MM.1S (cell line): ENCODE measurements around the gene NUDT14.

ENCODE experiments used
- DNase-seq: peaks from one replicate; pipeline ENCODE4 v3.0.0-alpha.2; 2015
- H2AFZ ChIP-seq: fragments of 300-600 bp; sonication (generic); 2 replicates; pipeline ENCODE4 v1.6.0; 2016; ENCODE audit warnings: antibody characterized with exemption, low read length
- H3F3A ChIP-seq: fragments of 300-600 bp; sonication (generic); 2 replicates; pipeline ENCODE4 v1.6.1; 2016; ENCODE audit warnings: mild to moderate bottlenecking, antibody characterized with exemption, low read length, moderate library complexity, mixed read lengths; ENCODE audit not compliant: insufficient read depth
- H3K27ac ChIP-seq: fragments of 300-600 bp; sonication (generic); 2 replicates; pipeline ENCODE4 v1.5.1; 2016; ENCODE audit warnings: mild to moderate bottlenecking, low read length
- H3K27me3 ChIP-seq: fragments of 300-600 bp; sonication (generic); replicated peaks from 2 replicates; pipeline ENCODE4 v1.6.0; 2016; ENCODE audit warnings: low read length; ENCODE audit not compliant: insufficient read depth
- H3K36me3 ChIP-seq: fragments of 300-600 bp; sonication (generic); replicated peaks from 2 replicates; pipeline ENCODE4 v1.6.1; 2016; ENCODE audit warnings: mild to moderate bottlenecking, low read length, mixed read lengths; ENCODE audit not compliant: insufficient read depth
- H3K4me1 ChIP-seq: fragments of 300-600 bp; sonication (generic); 2 replicates; pipeline ENCODE4 v1.6.1; 2016; ENCODE audit warnings: low read length, mixed read lengths
- H3K4me2 ChIP-seq: fragments of 300-600 bp; sonication (generic); 2 replicates; pipeline ENCODE4 v1.6.0; 2016; ENCODE audit warnings: low read depth, low read length
- H3K4me3 ChIP-seq: fragments of 300-600 bp; sonication (generic); 2 replicates; pipeline ENCODE4 v1.5.1; 2016; ENCODE audit warnings: low read length, mixed read lengths
- H3K79me2 ChIP-seq: fragments of 300-600 bp; sonication (generic); 2 replicates; pipeline ENCODE4 v1.6.1; 2016; ENCODE audit warnings: mixed run types, low read length, mixed read lengths
- H3K9ac ChIP-seq: fragments of 300-600 bp; sonication (generic); 2 replicates; pipeline ENCODE4 v1.6.1; 2016; ENCODE audit warnings: low read length, mixed read lengths
- H3K9me2 ChIP-seq: fragments of 300-600 bp; sonication (generic); replicated peaks from 2 replicates; pipeline ENCODE4 v1.6.1; 2016; ENCODE audit warnings: mild to moderate bottlenecking, low read length, mixed read lengths; ENCODE audit not compliant: insufficient read depth
- H3K9me3 ChIP-seq: fragments of 300-600 bp; sonication (generic); replicated peaks from 2 replicates; pipeline ENCODE4 v1.6.1; 2016; ENCODE audit warnings: mild to moderate bottlenecking, low read length, mixed read lengths; ENCODE audit not compliant: insufficient read depth
- H4K20me1 ChIP-seq: fragments of 300-600 bp; sonication (generic); 2 replicates; pipeline ENCODE4 v1.6.1; 2016; ENCODE audit warnings: mild to moderate bottlenecking, low read length, moderate library complexity, mixed read lengths; ENCODE audit not compliant: insufficient read depth
- EZH2 ChIP-seq: fragments of 300-600 bp; sonication (generic); optimal IDR thresholded peaks from 2 replicates; pipeline ENCODE3; 2017; ENCODE audit warnings: low read depth, mild to moderate bottlenecking, antibody characterized with exemption, low read length, mixed read lengths
- EZH2phosphoT487 ChIP-seq: fragments of 300-600 bp; sonication (generic); IDR thresholded peaks from 2 replicates; pipeline ENCODE4 v1.6.1; 2018; ENCODE audit warnings: antibody characterized with exemption, low read length
- TF ChIP-seq, protein P1 (sequence below): fragments of 300-600 bp; sonication (generic); IDR thresholded peaks from 2 replicates; pipeline ENCODE4 v1.5.1; 2016; ENCODE audit warnings: antibody characterized with exemption, low read length, mixed read lengths

The NUDT14 gene

DNA sequence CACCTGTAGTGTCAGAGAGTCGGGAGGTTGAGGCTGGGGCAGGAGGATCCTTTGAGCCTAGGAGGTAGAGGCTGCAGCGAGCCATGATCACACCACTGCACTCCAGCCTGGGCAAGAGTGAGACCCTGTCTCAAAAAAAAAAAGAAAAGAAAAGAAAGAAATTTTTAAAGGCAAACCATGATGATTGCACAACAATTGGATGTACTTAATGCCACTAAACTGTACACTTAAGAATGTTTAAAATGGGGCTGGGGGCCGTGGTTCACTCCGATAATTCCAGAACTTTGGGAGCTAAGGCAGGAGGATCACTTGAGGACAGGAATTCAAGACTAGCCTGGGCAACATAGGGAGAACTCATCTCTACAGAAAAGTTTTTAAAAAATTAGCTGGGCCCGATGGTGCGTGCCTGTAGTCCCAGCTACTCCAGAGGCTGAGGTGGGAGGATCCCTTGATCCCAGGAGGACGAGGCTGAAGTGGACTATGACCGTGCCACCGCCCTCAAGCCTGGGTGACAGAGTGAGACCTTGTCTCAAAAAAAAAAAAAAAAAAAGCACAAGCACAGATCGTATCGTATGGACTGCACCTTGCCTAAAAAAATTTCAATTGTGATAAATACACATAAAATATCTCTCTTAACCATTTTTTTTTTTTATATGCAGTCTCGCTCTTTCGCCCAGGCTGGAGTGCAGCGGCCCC is 45.3 kb downstream of the NUDT14 start:
- H3K4me1 ChIP-seq = no peaks in the 10 kb centered on the region
- no peak overlapping the region for H3K4me2 ChIP-seq
- H4K20me1 ChIP-seq = no peaks in the 10 kb centered on the region
- H3K79me2 ChIP-seq = no peaks in the 10 kb centered on the region
- no peak overlapping the region for H3K4me3 ChIP-seq
- no peak overlapping the region for H3K27ac ChIP-seq
- H3F3A ChIP-seq = no peaks in the 10 kb centered on the region
- H3K9me2 ChIP-seq = no peaks in the 10 kb centered on the region
- no peak overlapping the region for H3K9ac ChIP-seq
- TF ChIP-seq EZH2phosphoT487 = no peak
- TF ChIP-seq, protein P1, sequence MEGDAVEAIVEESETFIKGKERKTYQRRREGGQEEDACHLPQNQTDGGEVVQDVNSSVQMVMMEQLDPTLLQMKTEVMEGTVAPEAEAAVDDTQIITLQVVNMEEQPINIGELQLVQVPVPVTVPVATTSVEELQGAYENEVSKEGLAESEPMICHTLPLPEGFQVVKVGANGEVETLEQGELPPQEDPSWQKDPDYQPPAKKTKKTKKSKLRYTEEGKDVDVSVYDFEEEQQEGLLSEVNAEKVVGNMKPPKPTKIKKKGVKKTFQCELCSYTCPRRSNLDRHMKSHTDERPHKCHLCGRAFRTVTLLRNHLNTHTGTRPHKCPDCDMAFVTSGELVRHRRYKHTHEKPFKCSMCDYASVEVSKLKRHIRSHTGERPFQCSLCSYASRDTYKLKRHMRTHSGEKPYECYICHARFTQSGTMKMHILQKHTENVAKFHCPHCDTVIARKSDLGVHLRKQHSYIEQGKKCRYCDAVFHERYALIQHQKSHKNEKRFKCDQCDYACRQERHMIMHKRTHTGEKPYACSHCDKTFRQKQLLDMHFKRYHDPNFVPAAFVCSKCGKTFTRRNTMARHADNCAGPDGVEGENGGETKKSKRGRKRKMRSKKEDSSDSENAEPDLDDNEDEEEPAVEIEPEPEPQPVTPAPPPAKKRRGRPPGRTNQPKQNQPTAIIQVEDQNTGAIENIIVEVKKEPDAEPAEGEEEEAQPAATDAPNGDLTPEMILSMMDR = no peak
- no peak for TF ChIP-seq EZH2
- H2AFZ ChIP-seq = no peak overlapping the region
- peaks cover 44% of the 10 kb centered on the region for H3K27me3 ChIP-seq
- no peaks in the 10 kb centered on the region for H3K36me3 ChIP-seq
- H3K9me3 ChIP-seq = no peaks in the 10 kb centered on the region
- DNase-seq = no peak

DNA sequence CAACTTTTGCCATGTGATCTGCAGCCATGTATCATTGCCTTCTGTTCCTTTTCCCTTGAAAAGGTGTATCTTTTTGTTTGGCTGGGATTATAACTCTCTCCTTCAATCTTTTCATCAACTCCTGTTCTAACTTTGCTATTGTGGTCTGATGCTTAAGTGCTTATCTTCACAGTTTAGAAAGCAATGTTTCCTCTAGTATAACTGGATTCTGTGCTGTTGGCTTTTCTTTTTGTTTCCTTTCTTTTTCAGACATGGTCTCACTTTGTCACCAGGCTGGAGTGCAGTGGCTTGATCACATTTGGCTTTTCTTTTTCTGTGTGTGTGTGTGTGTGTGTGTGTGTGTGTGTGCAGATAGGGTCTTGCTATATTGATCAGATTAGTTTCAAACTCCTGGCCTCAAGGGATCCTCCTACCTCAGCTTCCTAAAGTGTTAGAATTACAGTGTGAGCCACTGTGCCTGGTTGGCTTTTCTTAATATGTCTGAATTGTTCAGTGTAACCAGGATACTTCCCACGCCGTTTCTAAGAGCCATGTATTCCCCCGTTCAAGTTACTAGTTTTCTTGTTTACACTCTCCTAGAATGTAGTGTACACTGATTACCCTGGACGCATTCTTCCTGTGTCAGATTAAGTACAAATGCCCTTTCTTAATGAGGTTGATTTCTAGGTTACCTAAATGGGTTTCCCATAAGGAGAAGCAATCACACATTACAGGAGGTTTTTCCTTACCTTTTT is 48.0 kb downstream of the NUDT14 start:
- Histone ChIP-seq H3K4me2 (no peak overlapping the region), H3K27ac (no peak overlapping the region), H3F3A (no peaks in the 10 kb centered on the region), H3K27me3 (peaks cover 47% of the 10 kb centered on the region), H3K79me2 (no peaks in the 10 kb centered on the region), H3K4me3 (no peak overlapping the region), H2AFZ (no peak overlapping the region), H3K4me1 (no peaks in the 10 kb centered on the region), H3K36me3 (no peaks in the 10 kb centered on the region), H3K9me2 (no peaks in the 10 kb centered on the region), H3K9me3 (no peaks in the 10 kb centered on the region), H3K9ac (no peak overlapping the region), H4K20me1 (no peaks in the 10 kb centered on the region)
- TF ChIP-seq EZH2phosphoT487 (no peak), EZH2 (no peak)
- TF ChIP-seq, protein P1 = no peak
- DNase-seq = no peak

DNA sequence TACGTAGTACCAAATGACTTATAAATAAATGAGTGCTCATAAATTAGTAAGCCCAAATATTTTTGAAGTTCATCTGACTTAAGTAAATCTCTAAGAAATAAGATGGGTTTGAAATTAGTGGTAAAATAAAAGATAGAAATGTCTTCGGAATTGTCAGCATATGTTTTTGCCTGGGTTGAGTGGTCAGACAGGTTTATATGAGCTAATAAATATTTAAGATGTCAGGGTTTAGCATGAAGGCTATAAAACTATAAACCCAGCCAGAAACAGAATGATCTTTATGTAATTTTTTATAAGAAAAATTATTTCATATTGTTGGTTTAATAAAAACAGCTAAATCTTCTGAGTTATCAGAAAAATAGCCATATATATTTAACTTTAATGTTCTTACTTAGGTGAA is 49.9 kb downstream of the NUDT14 start:
- Histone ChIP-seq H3K79me2 (no peaks in the 10 kb centered on the region), H3K27ac (no peak overlapping the region), H3K9me3 (no peaks in the 10 kb centered on the region), H3K9me2 (no peaks in the 10 kb centered on the region), H3K4me2 (no peak overlapping the region), H3K4me3 (no peak overlapping the region), H3F3A (no peaks in the 10 kb centered on the region), H2AFZ (no peak overlapping the region), H4K20me1 (no peaks in the 10 kb centered on the region), H3K36me3 (no peaks in the 10 kb centered on the region), H3K4me1 (no peaks in the 10 kb centered on the region), H3K27me3 (peaks cover 60% of the 10 kb centered on the region), H3K9ac (no peak overlapping the region)
- no peak for TF ChIP-seq EZH2phosphoT487
- TF ChIP-seq, protein P1 = no peak
- no peak for TF ChIP-seq EZH2
- DNase-seq = no peak
